Ishikawa (cell line): Measurements from ENCODE around the gene KCNF1.

Source experiments
- CEBPB ChIP-seq: IDR thresholded peaks from 2 replicates; pipeline ENCODE4 v1.6.1; 2012
- CREB1 ChIP-seq: IDR thresholded peaks from 2 replicates; pipeline ENCODE4 v1.6.1; 2012; ENCODE audit warnings: low read depth
- EGR1 ChIP-seq: IDR thresholded peaks from 2 replicates; pipeline ENCODE4 v1.6.1; 2012
- EP300 ChIP-seq: IDR thresholded peaks from 2 replicates; pipeline ENCODE4 v1.6.1; 2012; ENCODE audit warnings: borderline replicate concordance
- FOXM1 ChIP-seq: IDR thresholded peaks from 2 replicates; pipeline ENCODE4 v1.6.1; 2012; ENCODE audit warnings: low read depth, borderline replicate concordance
- NFIC ChIP-seq: IDR thresholded peaks from 2 replicates; pipeline ENCODE4 v1.6.1; 2012
- RAD21 ChIP-seq: IDR thresholded peaks from 2 replicates; pipeline ENCODE4 v1.6.1; 2012; ENCODE audit warnings: low read depth
- TAF1 ChIP-seq: IDR thresholded peaks from 2 replicates; pipeline ENCODE4 v1.6.1; 2012; ENCODE audit warnings: low read depth, mild to moderate bottlenecking
- TCF12 ChIP-seq: IDR thresholded peaks from 2 replicates; pipeline ENCODE4 v1.6.1; 2012; ENCODE audit warnings: low read depth
- TEAD4 ChIP-seq: IDR thresholded peaks from 2 replicates; pipeline ENCODE4 v1.6.1; 2012
- YY1 ChIP-seq: IDR thresholded peaks from 2 replicates; pipeline ENCODE4 v1.6.1; 2012; ENCODE audit warnings: low read depth
- ZBTB7A ChIP-seq: IDR thresholded peaks from 2 replicates; pipeline ENCODE4 v1.6.1; 2012; ENCODE audit warnings: low read depth
- TF ChIP-seq, protein P1 (sequence below): IDR thresholded peaks from 2 replicates; pipeline ENCODE4 v1.6.1; 2012
- TF ChIP-seq, protein P2 (sequence below): IDR thresholded peaks from 2 replicates; pipeline ENCODE4 v1.6.1; 2012
- TF ChIP-seq, protein P3 (sequence below): IDR thresholded peaks from 2 replicates; pipeline ENCODE4 v1.6.1; 2012; ENCODE audit warnings: low read depth, mild to moderate bottlenecking

KCNF1 gene

DNA sequence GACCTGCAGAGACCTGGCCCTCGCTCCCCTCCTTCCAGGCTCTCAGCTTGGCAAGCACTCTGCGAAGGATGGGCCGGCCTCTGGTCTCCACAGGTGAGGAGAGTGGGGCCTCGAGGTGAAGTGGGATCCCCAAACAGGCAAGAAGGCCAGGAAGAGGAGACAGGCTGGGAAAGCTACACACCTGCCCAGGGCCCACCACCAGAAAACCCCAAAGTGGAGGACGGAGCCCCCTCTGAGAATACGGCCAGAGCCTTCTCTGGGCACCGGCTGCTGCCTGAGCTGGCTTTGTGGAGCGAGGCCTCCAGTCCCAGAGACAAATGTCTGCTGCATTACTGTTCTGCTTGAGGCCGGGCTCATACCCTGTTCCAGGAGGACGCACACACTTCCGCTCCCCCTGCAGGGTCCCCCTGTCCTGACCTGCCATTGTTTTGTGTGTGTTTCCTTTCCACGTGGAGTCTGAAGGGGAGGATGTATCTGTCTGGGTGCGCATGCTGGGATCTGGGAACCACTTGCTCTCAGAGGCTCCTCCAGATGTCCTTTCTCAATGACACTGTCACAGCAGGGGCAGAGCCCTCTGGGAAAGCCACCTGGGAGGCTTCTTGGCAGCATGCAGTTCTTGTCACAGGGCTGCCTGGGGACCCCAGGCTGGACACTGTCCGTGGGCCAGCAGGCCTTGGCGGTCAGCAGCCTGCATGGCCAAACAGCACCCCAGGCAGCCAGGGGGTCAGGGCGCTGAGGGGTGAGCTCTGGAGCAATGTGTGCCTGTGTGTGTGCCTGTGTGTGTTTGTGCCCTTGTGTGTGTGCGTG lies 20.8 kb downstream of the KCNF1 start:
- TF ChIP-seq EGR1 (no peak), ZBTB7A (0 out of 2 replicates have a peak, but pooled peaks have one; percentile 12), EP300 (peak; percentile 94), FOXM1 (peak; percentile 66), CEBPB (no peak), TCF12 (peak; percentile 92), TEAD4 (peak; percentile 69), YY1 (peak; percentile 44; the same call in 1 of the 2 replicates), CREB1 (no peak), NFIC (peak; percentile 79)
- TF ChIP-seq, protein P1, sequence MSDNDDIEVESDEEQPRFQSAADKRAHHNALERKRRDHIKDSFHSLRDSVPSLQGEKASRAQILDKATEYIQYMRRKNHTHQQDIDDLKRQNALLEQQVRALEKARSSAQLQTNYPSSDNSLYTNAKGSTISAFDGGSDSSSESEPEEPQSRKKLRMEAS, result peak; percentile 93

DNA sequence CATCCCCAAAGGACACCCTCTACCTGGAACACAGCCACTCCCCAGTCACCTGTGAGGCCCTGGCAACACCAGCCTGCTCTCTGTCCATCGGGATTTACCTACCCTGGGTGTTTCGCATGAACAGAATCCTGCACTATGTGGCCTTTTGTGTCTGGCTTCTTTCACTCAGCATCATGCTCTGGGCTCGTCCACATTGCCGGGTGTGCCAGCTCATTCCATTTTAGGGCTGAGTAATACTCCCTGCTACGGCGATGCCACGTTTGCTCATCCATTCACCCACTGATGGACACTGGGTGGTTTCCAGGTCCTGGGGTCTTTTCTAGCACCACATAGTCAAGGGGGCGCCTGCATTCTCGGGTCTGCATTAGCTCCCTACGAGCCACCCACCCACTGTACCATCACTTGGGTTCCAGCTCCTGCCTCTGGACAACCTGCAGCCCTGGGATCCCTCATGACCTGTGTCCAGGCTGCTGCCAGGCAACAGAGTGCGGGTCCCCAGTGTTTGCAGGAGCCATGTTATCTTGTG lies 22.0 kb downstream of the KCNF1 start:
- no peak for TF ChIP-seq EP300
- TF ChIP-seq RAD21, result no peak
- no peak for TF ChIP-seq CEBPB
- TF ChIP-seq TCF12, result no peak
- TF ChIP-seq, protein P2, sequence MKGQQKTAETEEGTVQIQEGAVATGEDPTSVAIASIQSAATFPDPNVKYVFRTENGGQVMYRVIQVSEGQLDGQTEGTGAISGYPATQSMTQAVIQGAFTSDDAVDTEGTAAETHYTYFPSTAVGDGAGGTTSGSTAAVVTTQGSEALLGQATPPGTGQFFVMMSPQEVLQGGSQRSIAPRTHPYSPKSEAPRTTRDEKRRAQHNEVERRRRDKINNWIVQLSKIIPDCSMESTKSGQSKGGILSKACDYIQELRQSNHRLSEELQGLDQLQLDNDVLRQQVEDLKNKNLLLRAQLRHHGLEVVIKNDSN, result no peak
- no peak for TF ChIP-seq CREB1
- TF ChIP-seq EGR1, result no peak
- no peak for TF ChIP-seq ZBTB7A
- no peak for TF ChIP-seq TAF1
- TF ChIP-seq, protein P3, sequence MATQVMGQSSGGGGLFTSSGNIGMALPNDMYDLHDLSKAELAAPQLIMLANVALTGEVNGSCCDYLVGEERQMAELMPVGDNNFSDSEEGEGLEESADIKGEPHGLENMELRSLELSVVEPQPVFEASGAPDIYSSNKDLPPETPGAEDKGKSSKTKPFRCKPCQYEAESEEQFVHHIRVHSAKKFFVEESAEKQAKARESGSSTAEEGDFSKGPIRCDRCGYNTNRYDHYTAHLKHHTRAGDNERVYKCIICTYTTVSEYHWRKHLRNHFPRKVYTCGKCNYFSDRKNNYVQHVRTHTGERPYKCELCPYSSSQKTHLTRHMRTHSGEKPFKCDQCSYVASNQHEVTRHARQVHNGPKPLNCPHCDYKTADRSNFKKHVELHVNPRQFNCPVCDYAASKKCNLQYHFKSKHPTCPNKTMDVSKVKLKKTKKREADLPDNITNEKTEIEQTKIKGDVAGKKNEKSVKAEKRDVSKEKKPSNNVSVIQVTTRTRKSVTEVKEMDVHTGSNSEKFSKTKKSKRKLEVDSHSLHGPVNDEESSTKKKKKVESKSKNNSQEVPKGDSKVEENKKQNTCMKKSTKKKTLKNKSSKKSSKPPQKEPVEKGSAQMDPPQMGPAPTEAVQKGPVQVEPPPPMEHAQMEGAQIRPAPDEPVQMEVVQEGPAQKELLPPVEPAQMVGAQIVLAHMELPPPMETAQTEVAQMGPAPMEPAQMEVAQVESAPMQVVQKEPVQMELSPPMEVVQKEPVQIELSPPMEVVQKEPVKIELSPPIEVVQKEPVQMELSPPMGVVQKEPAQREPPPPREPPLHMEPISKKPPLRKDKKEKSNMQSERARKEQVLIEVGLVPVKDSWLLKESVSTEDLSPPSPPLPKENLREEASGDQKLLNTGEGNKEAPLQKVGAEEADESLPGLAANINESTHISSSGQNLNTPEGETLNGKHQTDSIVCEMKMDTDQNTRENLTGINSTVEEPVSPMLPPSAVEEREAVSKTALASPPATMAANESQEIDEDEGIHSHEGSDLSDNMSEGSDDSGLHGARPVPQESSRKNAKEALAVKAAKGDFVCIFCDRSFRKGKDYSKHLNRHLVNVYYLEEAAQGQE, result no peak
- TF ChIP-seq, protein P1, result no peak
- TF ChIP-seq YY1, result no peak
- no peak for TF ChIP-seq TEAD4
- no peak for TF ChIP-seq FOXM1
- TF ChIP-seq NFIC, result no peak

DNA sequence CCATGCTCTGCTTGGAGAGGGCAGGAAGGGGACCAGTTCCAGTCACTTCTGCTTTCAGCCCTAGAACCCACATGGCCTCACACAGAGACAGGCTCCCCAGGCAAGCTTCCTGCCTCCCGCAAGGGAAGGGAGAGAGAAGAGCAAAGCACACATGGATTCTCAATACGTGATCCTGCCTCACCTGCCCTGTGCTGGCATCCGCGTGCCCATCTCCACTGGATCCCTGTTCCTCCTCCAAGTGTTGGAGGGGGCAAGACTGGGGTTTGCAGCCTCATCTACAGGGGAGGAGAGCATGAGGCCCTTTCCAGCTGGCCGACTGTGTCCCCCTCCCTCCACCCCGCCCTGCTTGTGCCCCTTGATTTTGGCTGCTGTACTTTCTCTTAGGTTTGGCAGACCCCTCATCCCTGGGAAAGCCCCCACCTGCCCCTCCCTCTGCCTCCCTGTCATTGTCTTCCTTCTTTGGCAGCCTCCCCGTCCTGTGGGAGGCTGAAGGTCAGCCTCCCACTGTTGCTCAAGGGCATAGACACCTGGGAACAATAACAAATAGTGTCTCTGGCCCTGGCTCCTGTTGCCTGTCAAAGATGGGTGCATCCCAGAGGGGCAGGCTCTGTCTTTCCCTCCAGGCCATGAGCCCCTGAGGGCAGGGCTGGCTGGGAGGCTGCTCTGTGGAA lies 22.7 kb downstream of the KCNF1 start:
- TF ChIP-seq ZBTB7A (no peak), EGR1 (no peak), TAF1 (no peak), TEAD4 (no peak), NFIC (no peak), CEBPB (no peak)
- TF ChIP-seq, protein P3, result no peak
- TF ChIP-seq, protein P1, result no peak
- TF ChIP-seq, protein P2, result no peak

DNA sequence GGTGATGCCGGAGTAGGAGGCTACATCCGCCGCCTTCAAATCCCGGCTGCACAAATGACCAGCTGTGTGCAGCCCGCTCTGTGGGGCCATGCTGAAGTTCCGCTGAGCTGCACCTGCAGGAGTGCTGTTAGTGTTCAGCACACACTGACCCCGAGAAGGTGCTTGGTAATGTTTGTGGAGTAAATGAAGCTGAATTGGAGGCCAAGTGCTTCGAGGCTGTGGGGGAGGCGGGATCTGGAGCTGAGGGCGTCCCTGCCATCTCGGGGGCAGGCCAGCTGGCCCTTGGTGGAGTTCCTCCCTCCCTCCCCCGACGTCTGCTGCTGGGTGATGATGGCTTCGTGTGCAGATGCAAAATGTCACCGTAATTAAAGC lies 23.2 kb downstream of the KCNF1 start:
- TF ChIP-seq, protein P1, result no peak
- no peak for TF ChIP-seq YY1
- TF ChIP-seq, protein P3, result no peak
- no peak for TF ChIP-seq FOXM1
- TF ChIP-seq, protein P2, result no peak
- no peak for TF ChIP-seq EP300
- no peak for TF ChIP-seq TCF12
- TF ChIP-seq TEAD4, result no peak
- no peak for TF ChIP-seq NFIC
- TF ChIP-seq EGR1, result no peak
- no peak for TF ChIP-seq TAF1
- TF ChIP-seq CEBPB, result no peak
- no peak for TF ChIP-seq CREB1
- TF ChIP-seq RAD21, result no peak
- TF ChIP-seq ZBTB7A, result no peak
